Measurements from ENCODE around the gene DBNL.

DNA sequence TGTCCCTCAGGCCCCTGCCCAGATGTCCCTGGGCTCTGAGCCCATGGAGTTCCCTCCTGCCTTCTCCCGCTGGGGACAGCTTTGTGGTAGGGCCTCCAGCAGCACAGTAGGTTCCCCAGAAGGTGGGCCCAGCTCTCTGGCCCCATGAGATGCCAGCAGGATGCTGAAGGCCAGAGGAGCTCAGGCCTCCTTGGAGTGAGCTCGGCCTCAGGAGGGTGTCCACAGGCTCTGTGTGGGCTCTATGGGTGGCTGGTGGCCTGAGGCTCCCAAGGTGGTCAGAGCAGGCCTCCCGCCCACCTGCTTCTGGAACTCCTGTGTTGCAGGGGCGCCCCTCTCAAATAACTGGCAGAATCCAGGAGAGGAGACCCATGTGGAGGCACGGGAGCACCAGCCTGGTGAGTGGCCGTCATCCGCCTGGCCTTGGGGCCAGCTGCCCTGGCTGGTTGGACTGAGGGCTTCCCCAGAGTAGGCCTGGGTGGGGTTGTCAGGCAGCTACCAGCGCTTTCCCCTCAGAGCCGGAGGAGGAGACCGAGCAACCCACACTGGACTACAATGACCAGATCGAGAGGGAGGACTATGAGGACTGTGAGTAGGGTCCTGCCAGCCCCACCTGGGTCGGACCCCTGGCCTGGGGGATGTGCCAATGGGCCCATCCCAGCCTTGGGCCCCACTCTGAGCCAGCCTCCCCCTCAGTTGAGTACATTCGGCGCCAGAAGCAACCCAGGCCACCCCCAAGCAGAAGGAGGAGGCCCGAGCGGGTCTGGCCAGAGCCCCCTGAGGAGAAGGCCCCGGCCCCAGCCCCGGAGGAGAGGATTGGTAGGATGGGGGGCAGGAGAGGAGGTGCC lies 62.8 kb downstream of the DBNL start:
- TF ChIP-seq EP300 (IDR thresholded peaks at IDR 0.05): no peak
- TF ChIP-seq, protein P1, sequence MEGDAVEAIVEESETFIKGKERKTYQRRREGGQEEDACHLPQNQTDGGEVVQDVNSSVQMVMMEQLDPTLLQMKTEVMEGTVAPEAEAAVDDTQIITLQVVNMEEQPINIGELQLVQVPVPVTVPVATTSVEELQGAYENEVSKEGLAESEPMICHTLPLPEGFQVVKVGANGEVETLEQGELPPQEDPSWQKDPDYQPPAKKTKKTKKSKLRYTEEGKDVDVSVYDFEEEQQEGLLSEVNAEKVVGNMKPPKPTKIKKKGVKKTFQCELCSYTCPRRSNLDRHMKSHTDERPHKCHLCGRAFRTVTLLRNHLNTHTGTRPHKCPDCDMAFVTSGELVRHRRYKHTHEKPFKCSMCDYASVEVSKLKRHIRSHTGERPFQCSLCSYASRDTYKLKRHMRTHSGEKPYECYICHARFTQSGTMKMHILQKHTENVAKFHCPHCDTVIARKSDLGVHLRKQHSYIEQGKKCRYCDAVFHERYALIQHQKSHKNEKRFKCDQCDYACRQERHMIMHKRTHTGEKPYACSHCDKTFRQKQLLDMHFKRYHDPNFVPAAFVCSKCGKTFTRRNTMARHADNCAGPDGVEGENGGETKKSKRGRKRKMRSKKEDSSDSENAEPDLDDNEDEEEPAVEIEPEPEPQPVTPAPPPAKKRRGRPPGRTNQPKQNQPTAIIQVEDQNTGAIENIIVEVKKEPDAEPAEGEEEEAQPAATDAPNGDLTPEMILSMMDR (IDR thresholded peaks at IDR 0.05): no peak

Measured in upper lobe of left lung (tissue), 4 donors.